ENCODE measurements around the gene ADPRHL1.
"Not testable (repeated sequence)": the region's sequence is repeated elsewhere in the genome, so short reads cannot be mapped to it uniquely, and the experiment has no call there.

ADPRHL1 gene

DNA sequence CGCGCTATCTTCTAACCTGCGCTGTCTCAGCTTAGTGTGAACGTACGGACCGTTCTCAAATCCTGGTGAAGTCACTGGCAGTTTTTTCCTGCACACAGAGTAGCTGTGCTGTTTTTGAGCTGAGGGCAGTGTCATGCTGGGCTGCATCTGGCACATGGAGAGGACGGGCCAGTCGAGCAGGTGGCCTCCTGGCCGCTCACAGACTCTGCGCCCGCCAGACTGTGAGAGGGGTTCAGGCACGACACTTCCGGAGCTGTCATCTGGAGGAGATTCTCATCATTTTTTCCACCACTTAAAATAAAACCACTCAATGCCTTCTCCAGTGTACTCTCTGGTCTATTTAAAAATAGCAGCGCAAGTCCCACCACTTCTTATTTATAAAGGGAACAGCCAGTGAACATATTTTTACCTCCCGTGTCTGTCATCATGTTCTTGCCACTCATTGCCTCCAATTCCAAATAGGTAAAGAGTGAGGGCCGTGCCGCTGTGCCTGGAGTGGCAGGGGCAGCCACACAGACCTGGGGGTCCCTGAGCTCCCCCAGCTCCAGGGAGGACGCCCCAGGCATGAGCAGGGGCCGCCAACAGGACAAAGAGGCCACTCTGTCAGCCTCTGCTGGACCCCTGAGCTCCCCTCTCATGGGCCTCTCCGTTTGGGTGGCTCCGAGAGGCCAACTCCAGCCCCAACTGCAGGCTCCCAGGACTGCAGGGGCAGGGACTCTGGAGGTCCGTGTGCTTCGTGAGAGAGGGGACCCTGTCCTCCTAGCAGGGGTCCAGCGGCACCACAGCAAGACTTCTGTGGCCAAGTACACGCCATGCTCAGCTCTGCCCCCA, 52.5 kb downstream of the ADPRHL1 start:
- no peak for DNase-seq

- no peak for DNase-seq
Observed at GRCh38 chr13:113399755-113400149, 53.5 kb downstream of the ADPRHL1 start.

GRCh38 chr13:113398963-113399754, 54.1 kb downstream of the ADPRHL1 start:
- DNase-seq, result no peak

DNA sequence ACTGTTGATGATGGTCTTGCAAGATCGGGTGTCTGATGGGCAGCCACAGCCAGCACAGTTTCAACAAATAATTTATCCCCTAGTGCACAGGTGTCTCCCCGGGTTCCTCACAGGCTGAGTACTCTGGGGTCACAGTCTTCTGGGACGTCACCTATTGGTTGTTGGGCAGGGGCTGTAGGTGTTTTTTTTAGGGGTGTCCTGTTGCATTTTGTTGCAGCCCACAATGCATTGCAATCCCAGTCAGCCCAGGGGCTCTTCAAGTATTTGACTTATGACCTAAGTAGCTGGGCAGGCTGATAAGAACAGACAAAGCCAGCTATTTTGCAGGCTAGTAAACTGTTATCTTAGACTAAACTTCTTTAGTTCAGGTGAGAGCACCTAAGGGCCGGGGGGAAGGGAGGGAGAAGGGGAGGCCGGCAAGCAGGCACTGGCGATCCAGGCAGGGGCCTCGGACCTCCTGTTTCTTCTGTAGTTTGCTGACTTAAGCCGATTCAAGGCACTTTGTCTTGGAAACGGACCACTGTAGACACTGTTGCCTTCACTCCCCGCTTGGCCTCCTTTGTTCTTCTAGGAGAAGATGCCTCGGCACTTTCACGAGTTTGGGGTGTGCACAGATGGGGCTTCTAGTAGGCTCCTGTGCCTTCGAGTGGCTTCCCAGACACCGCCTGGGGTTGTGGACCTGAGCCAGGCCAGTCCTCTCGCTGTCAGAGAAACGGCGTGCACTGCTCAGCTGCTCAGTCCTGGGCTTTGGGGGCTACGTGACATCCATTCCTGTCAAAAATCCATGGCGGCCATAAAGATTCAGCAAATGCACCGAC, 55.5 kb downstream of the ADPRHL1 start:
- DNase-seq, result no peak

GRCh38 chr13:113394339-113394640, 59.0 kb downstream of the ADPRHL1 start:
- no peak for DNase-seq

DNA sequence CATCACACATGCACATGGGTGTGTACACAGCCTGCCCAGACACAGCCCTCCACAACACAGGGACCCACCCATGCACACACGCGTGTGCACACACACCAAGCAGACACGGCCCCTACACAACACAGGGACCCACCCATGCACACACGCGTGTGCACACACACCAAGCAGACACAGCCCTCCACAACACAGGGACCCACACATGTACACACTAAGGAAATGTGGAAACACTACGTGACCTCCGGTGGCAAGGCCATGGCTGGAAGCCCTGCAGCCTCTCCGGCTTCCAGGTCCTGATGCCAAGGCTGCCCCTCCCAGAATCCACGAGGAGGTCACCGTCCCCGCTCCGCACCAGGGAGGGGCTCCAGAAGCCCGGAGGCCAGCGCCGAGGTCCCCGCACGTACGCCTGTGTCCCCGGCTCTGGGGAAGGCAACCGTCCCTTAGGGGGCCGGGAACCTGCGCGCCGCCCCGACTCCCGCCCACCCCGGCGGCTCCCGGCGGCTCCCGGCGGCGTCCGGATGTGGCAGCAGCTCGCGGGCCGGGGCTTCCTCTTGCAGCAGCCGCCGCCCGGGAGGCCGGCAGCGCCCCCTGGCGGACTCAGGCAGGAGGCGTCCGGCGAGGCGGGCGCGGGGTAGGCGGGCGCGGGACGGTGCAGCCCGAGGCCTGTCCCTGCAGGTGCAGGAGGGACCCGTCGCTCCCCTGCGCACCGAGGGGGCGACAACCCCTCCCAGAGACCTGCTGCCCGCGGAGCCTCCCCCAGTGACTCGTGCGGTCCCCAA, 59.5 kb downstream of the ADPRHL1 start:
- peak; percentile 79 for DNase-seq

GRCh38 chr13:113393226-113393562, 60.1 kb downstream of the ADPRHL1 start:
- DNase-seq, result no peak

GRCh38 chr13:113390874-113391497, 62.3 kb downstream of the ADPRHL1 start:
- no peak for DNase-seq

GRCh38 chr13:113389586-113389985, 63.7 kb downstream of the ADPRHL1 start:
- not testable (repeated sequence) for DNase-seq

DNA sequence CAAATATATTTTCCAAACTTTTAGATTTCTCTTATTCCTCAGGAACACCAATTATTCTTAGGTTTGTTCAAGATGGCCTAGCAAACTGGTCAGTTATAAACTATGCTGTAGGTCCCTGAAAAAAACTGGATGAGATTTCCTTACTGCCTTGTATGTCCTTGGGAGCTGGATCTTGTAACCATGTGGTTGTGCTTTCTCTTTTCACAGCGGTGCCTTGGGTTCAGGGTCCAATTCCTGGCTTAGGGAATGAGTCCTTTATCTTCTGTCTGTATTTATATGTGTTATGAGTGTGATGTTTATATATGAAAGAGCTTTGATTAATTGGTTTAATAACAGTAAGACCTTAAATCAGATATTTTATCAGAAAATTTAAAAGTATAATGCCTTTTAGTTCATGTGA, 65.9 kb downstream of the ADPRHL1 start:
- DNase-seq, result no peak

GRCh38 chr13:113383089-113383488, 70.2 kb downstream of the ADPRHL1 start:
- no peak for DNase-seq

DNA sequence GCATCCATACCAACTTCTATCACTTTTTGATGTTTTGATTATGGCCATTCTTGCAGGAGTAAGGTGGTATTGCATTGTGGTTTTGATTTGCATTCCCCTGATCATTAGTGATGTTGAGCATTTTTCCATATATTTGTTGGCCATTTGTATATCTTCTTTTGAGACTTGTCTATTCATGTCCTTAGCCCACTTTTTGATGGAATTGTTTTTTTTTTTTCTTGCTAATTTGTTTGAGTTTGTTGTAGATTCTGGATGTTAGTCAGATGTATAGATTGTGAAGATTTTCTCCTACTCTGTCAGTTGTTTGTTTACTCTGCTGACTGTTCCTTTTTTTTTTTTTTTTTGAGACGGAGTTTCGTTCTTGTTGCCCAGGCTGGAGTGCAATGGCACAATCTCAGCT, 70.7 kb downstream of the ADPRHL1 start:
- not testable (repeated sequence) for DNase-seq

DNA sequence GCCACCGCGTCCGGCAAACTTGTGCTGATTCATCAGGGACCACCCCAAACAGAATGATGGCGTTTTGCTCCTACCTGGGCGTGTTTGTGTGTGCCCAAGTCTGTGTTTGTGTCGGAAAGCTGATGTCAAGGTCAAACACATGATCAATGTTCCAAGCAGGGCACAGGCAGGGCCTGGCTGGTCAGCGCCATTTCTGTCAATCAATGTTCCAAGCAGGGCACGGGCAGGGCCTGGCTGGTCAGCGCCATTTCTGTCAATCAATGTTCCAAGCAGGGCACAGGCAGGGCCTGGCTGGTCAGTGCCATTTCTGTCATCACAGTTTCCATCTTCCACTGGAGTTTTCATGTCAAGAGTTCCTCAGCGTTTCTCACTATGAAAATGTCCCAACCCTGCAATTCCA, 74.5 kb downstream of the ADPRHL1 start:
- DNase-seq, result no peak

GRCh38 chr13:113374511-113375175, 78.6 kb downstream of the ADPRHL1 start:
- DNase-seq, result no peak

- DNase-seq, result no peak
Observed at GRCh38 chr13:113373811-113374485, 79.3 kb downstream of the ADPRHL1 start.

- not testable (repeated sequence) for DNase-seq
Observed at GRCh38 chr13:113371701-113372100, 81.6 kb downstream of the ADPRHL1 start.

- DNase-seq, result no peak
Observed at GRCh38 chr13:113371061-113371460, 82.2 kb downstream of the ADPRHL1 start.

GRCh38 chr13:113369881-113370280, 83.4 kb downstream of the ADPRHL1 start:
- no peak for DNase-seq

DNA sequence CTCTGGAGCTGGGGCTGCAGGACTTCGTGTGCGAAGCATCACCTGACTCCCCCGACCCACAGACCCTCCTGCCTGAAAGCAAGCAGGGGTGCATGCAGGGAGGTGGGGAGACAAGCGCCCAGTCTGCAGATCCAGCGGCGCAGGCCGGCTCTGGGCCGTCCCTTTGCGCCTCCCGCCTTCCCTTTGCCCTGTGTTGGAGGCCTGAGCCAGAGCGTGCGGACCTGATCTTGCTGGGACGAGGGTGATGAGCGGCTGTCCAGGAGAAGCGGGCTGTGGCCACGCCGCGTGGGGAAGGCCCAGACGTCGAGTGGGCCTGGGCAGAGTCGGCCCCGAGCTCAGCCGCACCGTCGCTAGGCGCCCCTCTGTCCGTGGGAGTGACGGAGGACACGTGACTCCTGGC, 84.1 kb downstream of the ADPRHL1 start:
- DNase-seq, result no peak

GRCh38 chr13:113368353-113368752, 84.9 kb downstream of the ADPRHL1 start:
- DNase-seq, result not testable (repeated sequence)

- no peak for DNase-seq
Observed at GRCh38 chr13:113367771-113368170, 85.5 kb downstream of the ADPRHL1 start.

All from CD4-positive, alpha-beta T cell treated with Interleukin-4 for 1 hour (primary cell).